H4 (cell line): Measurements from ENCODE around the gene GREM2. TPM values are rescaled to one million over a fixed set of nuclear protein-coding genes. Genes with fewer than 3 reads are reported as not detected.

Experiments used
- DNase-seq: peaks from one replicate; pipeline ENCODE4 v3.0.0-alpha.2; 2015; ENCODE audit warnings: low spot score
- total RNA-seq: library from RNA; depleted of rRNA; stranded (reverse); fragments of >200 nt; shearing (Covaris generic); gene quantifications from 2 replicates; pipeline ENCODE4 v1.2.3, GENCODE V29; 2014; rRNA removed

GREM2 gene
- 0.08 and 0.66 TPM in 2 replicates for total RNA-seq

DNA sequence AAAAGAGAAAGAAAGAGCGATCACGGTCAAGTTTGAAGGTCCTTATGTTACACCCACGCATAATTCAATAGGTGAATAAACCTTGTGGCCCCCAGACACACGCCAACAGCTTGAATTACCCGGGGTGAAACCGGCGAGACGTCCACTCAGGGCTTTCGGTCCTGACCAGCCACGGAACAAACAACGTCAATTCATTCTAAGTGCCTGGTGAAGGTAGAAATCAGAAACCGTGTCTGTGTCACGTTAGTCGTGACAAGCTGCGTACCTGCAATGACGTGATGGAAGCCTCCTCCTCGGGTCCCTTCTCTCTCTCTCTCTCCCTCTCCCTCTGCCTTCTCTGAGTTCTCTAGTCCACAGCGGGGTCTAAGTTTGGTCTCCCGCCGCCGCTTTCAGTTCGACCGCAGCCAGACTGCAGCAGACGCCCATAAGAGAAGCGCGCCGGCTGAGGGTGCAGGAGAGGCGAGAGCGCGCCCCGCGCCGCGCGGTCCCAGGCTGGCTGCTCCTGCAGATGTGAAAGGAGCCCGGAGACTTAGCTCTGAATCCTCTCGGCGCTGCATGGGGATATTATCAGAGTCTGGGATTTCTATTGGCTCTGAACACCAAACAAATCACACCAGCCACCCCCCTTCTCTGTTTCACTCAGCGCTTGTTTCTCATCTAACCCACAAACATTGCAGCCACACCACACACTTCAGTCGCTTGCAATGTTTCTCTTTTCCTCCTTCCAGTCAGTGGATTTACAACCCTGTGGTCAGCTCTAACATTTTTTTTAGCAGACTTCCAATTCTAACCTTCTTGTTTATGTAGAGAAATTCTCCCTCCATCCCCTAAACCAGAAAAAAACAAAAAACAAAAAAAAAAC, at the start of gene GREM2:
Gene GREM2, minus strand, starts transcription at position 537 of the 862 bp plus-strand sequence. CDS start 118,680 bp downstream, outside the sequence.
- DNase-seq, result peak; percentile 94

DNA sequence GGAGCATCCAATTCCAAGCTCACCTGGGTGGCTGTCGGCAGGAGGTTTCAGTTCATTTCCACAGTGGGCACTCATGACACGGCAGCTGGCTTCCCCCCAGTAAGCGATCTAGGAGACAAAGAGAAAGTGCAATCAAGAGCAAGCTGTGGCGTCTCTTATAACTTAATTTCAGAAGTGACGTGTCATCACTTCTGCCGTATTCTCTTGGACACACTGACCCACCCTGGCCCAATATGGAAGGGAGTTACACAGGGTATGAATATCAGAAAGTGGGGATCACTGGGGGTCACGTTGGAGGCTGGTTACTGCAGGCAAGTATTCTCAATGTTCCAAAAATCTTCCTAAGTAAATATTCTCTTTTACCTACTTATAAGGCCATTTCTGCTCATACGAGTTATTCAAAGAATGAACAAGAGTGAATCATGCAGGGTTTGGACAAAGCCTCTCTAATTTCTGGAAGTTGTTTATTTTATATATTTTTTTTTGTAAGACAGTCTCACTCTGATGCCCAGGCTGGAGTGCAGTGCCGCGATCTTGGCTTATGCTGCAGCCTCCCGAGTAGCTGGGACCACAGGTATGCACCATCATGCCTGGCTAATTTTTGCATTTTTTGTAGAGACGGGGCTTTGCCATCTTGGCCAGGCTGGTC, 46.5 kb upstream of the GREM2 start:
- peak; percentile 28 for DNase-seq

DNA sequence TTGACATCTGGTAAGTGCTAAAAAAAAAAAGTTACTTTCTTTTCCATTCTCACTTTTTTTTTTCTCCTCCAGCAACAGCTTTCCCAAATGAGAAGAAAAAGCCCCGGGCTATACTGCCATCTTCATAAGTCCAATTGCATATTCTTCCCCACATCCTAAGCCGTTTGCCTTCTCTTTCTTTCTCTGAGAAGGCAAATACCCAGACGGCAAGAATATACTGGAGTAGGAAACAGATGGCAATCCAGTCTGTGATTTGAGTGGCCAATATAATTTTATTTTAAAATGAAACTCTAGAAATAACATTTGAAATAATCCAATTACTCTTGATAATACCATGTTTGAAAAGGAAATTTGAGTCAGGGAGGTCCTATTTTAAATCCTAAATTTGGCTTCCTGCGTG, 44.6 kb upstream of the GREM2 start:
- DNase-seq, result no peak

DNA sequence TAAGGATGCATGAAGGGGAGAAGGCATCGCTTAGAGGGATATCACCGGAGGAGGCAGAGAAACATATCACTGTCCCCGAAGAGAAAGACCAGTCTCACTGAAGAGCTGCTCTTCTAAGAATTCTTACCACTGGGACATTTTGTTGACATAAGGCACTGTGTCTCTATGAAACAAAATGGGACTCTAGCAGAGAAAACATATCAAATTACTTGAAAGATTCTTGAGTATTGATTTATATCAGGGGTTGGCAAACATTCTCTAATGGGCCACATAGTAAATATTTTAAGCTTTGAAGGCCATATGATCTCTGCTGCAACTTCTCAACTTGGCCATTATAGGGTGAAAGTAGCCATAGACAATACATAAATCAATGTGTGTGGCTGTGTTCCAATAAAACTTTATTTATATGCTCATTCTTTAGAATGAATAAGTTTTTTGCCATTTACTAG, 41.0 kb upstream of the GREM2 start:
- DNase-seq, result no peak

DNA sequence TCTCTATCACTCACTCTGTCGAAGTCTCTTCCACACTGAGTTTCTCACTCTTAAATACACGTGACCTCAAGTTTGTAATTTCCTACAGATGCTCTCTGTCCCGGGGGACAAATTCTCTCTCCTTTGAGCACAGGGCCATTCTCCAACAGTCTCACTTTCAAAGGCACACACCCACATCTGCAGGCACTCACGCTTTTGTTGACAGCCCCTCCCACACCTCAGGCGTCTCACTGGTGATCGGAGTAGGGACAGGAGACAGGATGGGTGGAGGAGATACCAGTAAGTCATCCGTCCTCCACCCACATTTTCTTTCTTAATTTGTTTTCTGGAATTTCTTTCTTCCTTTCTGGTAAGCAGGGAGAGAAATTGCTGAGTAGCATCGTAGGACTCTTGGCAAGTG, 40.6 kb upstream of the GREM2 start:
- no peak for DNase-seq

DNA sequence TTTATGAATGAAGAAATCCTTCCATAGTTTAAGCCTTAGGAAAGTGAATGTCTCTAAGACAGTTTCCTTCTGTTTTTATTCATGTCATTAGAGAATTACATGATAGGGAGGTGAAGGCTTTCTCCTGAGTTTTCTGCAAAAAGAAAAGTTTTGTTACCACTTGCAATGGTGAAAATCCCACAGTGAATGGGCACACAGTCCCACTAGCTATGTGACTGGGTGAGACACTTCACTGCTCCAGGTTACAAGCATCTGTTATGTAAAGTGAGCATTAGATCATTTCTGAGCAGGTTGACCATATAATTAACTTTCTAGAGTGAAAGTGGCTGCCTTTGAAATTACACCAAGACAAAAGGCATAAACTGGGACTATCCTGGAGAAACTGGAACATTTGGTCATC, 38.9 kb upstream of the GREM2 start:
- DNase-seq, result no peak

DNA sequence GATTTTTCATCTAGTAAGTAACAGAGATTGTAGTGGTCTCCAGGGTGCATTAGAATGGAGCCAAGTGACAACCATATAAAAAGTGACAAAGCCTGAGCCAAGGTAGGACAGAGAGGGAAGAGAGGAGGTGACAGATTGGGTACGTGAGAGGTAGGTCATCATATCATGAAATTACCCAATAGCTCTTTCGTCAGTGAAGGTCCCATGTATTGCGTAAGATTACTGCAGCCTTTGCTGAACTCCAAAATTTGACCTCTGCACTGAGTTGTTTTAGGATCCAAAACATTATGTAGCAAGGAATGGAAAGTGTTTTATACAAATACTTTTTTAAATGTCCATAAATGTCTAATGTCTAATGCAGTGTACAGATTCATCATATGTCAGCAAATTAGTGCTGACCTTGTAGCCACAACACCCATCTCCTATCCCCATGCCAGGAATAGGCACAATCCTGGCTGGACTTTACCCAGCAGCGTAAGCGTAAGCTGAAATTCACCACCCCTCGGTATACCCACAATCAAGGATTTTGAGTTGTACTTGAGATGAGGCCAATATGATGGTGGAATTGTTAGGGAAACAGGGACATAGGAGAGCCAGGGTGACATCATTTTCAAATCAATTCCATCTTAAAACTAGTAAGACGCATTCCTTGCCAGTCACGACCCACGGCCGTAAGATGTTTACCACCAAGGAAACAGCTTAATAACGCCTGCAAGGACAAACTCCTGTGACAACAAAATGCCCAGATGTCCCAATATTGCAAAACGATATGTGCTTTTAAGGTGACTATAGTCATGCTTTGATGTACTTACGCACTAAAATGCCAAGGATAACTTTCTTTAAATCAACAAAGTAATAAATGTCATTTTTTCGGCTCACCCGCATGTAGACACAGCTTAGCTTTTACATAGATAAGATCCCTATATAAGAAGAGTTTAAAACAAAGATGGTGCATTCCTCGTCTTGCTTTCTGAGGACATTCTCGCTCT, 38.1 kb upstream of the GREM2 start:
- no peak for DNase-seq

DNA sequence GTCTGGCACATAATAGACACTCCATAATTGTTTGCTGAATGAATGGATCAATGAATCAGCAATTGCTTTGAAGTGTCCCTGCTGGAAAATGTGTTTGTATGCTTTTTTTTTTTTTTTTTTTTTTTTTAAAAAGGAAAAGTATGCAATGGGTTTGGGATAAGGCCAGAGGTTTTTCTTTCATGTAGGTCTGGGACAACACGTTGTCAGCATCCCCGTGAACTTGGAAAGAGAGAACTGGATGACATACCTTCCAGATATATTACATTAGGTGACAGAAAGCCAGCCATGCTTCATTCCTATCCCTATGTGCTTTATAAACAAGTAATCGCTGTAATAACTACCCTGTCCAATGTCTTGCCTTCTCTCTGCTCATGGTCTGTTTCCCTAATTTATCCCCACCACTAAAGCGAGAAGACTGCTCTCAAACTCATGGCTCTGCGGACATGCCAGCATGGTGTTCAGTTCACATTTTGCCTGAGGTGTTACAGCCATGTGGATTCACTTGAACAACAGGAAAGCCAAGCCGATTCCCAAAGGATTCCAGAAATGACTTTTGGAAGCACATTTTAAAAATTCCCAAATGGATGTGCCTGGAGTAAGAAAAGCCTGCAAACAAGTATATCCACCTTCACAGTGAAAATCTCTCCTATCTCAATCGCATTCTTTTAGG, 34.8 kb upstream of the GREM2 start:
- DNase-seq, result no peak

DNA sequence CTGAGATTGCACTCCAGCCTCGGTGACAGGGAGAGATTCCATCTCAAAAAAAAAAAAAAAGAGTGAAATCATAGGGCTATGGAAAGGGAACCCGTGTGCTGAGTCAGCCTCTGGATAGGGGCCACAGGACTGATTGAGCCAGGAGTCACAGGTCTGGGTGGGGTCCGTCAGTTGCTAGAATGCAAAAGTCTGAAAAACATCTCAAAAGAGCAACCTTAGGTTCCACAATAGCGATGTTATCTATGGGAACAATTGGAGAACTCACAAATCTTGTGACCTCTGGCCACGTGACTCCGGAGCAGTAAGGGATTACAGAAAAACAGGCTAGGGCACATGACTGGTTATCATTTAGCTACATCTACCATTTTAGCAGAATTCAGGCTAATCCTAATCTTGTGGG, 32.8 kb upstream of the GREM2 start:
- no peak for DNase-seq

DNA sequence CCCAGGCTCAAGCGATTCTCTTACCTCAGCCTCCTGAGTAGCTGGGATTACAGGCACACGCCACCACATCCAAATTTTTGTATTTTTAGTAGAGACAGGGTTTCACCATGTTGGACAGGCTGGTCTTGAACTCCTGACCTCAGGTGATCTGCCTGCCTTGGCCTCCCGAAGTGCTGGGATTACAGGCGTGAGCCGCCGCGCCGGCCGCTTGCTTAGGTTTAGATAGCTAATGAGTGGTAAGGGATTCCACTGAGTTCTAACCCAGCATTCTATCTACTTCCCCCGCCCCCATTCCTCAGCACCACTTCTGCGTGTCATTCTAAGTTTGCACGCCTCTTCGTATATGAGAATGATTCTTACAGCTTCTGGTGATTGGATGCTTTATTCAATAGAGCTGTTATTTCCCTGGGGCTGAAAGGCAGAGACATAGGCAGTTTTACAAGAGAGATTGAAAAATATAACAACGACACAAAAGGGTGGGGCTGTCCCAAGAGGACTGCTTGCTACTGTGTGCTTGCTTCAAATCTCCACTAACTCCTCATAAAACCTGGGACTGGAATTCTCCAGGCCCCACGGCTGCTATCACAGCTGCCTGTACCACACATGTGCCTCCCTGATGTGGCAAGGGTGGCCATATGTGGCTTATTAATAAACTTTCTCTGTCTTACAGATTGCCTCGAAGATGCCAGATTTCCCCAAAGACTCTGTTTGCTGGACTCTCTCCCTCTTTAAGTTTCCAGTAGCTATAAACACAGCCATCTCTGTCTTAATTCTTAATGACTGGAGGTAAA, 23.7 kb upstream of the GREM2 start:
- DNase-seq, result no peak

DNA sequence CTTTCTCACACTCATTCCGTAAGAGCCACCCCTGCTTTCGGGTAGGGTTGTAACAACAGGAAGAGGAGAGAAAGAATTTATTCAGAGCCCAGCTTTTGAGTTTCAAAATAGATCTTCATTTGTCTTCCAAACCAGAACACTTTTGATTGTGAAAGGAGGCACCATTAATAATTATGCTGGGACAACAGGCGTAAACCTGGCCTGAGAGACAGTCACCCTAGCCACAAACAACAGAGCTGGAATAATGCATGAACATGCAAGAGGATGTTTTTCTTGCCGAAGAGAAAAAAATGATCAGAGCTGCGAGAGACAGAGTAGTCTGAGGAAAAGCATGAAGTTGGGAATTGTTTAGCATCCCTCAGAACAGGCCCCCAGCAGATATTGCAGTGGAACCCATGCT, 18.5 kb upstream of the GREM2 start:
- DNase-seq, result no peak

DNA sequence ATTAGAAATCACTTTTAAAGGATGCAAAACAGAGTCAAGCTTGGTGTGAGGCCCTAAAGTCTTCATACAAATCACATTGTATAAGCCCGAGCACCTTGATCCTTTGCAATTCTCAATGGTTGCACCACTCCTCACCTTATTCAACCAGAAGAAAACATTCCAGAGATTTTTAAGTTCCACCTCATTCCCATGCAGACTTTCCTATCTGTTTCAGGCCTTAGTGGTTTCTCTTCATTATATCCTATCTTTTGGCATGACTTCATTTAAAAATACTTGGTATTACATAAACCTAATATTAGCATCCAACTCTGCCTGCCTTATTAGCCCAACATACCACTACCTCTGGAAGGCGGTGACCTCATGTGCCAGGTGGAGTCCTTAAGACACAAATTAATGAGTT, 9.3 kb upstream of the GREM2 start:
- no peak for DNase-seq

DNA sequence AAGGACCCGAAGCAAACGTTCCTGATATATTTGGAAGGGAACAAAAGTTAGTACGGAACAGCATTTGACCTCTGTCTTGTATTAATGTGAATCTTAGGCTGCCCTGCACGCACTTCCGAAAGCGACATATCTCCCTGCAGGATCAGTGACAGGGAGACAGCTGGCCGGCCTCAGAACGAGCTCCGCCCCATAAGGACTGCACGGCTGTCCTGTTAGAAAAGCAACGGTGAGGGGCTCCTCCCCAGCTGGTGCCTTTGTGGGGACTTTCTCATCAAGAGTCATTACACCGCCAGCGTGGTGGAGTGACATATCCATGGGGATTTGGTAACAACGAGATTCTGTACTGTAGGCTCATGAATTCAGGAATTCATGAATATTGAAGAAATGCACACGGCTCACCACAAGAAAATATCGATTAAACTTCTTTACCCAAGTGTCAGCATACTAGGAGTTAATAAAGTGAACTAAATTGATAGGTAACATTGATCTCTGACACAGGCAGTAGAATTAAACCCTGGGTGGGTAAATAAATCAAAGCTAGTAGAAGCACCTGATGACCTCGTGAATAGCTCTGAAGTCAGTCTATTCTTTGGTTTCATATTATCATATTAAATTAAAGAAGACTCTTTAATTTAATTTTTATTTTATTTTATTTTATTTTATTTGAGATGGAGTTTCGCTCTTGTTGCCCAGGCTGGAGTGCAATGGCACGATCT, 8.1 kb upstream of the GREM2 start:
- no peak for DNase-seq

DNA sequence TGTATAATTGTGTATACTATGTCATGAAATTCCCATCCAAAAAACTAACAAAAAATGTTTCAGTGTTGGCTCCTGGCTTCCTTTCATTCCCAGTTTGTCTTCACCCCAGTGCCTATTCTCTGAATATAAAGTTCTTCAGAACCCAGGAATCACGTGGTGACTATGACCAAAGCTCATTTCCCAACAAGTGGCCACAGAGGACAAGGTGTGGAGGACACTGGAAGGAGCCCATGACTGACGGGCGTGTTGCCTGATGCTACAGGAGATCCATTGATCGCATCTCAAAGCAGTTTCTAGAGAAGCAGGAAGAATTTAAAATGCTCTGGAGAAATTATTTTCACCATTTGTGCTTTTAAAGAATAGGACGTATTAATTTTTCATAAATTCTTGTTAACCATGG, 7.4 kb upstream of the GREM2 start:
- no peak for DNase-seq

DNA sequence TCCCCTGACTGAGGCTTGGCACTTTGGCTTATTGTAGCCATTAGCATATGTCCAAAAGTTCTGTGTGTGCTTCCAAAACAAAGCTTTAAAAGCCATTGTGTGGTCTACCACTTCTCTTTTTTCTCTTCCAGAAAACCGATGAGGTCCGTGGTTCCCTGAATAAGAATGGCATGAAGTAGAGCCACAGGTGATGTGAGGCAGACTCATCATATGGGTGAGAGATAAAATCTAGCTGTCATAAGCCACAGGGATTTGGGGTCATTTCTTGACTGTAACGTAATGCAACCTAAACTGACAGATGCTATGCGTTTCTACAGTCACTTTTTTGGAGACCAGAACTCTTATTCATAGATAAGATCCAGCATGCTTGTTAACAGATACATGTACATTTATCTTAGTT, 7.0 kb upstream of the GREM2 start:
- DNase-seq, result no peak

DNA sequence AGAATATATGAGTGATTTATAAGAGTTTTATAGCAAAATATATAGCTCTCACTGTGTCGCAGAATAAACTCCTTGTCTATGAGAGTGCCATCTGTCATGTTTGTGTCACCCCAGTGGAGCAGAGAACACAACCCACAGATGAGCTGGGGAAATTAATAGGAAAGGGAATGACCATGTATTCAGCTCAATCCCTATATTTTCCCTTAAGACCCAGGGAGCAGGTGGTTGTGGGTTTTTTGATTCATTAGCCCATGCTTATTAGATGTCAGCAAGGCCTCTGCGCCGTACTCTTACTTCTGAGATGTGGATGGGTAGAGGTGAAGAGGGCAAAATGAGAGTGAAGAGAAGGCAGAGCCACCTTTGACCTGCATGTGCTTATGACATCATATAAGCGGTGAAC, 4.1 kb upstream of the GREM2 start:
- no peak for DNase-seq

DNA sequence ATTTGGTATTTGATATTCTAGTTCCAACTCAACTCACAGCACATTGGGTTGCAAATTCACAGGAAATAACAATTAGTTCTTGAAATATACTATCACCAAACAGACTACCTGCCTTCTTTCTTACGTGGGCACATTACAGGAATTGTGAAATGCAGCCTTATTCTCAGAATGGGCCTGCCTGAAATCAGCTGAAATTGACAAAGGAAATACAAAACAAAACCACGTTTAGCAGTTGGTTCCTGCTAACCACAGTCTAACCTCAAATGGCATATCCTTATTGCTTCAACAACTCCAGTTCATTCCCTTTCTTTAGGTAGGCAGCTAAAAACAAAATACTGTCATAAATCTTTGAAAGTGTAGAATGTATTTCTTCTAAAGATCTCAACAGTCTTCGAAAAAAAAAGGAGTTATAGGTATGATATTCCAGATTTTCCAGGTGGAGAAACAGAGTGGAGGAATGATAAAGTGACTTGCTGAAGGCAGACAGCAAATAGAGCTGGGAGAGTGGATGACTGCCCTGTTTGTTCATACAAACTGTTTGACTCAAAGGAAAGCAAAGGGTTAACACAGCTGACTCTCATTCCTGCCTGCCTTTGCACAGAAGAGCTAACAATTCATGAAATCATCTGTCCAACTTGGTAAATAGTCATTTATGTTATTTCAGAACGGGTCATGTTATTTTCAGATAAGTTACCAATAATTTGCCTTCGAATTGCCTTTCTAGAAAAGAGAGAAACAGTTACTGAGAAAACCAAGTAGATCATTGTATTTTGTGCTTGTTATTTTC, 1.6 kb upstream of the GREM2 start:
- peak; percentile 21 for DNase-seq

DNA sequence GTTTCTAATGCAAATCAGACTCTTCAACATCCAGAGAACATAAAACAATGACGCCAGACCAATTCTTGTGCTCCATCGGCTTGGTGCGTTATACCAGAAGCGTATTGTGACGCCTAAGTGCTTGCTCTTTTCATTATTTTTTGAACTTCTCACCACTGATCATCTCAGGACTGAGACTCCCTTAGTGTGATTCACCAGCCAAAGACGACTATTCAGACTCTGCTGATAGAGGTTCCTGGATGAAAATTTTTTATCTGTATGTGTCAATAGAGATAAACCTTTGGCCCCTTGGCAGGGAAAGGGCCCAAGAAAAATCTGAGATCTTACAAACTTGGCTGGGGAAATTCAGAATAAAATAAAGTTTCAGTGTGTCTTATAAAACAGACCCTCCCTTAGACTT, 856 bp upstream of the GREM2 start:
- DNase-seq, result no peak

DNA sequence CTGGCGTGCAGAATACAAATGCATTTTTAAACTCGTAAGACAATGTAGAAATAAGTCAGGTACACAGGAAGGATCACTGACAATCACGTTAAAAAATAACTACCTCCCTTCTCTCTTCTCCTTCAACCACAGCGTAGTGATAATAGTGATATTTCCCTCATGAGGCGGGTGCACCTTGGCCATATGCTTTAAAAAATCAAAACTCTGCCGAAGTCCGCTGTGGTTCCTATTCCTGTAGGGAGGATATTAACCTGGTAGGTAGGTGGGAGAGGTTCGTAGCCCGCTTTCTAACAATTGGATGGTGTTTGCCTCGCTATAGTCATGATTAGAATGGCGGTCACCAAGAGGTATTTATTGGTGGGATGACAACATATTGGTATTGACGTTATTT, 732 bp downstream of the GREM2 start:
- no peak for DNase-seq
